LNCaP clone FGC (cell line): ENCODE measurements around the gene FAM241B.

Experiments used
- DNase-seq: peaks from one replicate; pipeline ENCODE4 v3.0.0-alpha.2; 2011; ENCODE audit warnings: low read depth
- H3K4me3 ChIP-seq: 2 replicates; pipeline ENCODE4 v1.5.1; 2011; ENCODE audit warnings: mild to moderate bottlenecking, low read depth, low read length, control low read depth
- CTCF ChIP-seq: IDR thresholded peaks from 2 replicates; pipeline ENCODE4 v1.5.1; 2012; ENCODE audit warnings: mild to moderate bottlenecking; ENCODE audit not compliant: control insufficient read depth, insufficient read depth; ENCODE audit errors: extremely low read depth

Gene FAM241B

GRCh38 chr10:69639291-69640195 is 9.5 kb downstream of the FAM241B start:
- no peak overlapping the region for H3K4me3 ChIP-seq
- DNase-seq, result no peak
- TF ChIP-seq CTCF, result peak; percentile 81

DNA sequence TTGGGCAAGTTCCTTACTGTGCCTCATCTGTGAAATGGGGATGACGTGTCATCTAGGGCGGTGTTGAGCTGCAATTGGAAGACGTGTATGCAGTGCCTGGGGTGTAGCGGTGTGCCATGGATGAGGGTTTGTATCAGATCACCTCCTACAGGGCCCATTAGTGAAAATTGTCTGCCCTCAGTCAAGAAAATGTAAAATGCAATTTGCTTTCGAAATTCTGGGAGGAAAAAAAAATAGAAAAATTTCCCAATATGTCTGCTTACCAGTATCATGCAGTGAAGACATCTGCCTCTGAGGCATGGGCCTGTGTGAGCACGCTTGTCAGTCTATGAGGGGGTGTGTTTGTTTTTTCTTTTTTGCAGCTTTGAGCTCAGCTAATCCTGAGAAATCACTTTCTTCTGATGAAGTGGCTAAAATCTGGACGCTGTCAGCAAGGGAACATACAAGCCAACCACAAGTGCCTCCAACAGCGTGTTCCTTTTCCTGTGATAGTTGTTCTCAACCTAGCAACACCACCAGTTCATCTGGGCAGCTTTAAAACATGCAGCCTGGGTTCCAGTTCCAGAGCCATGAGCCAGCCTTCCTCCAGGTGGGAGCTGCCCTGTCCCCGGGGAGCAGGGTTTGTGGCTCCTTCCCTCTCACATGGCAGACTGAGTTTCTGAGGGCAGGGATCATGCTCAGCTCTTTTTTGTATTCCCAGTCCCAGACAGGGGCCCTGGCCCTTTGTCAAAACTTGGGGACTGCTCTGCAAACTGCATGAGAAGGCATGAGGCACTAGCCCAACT is 10.3 kb downstream of the FAM241B start:
- no peak overlapping the region for H3K4me3 ChIP-seq
- no peak for DNase-seq
- TF ChIP-seq CTCF, result no peak

- no peak overlapping the region for H3K4me3 ChIP-seq
- no peak for TF ChIP-seq CTCF
- DNase-seq, result no peak
These were observed 11.4 kb downstream of the FAM241B start for GRCh38 chr10:69641261-69641980.

DNA sequence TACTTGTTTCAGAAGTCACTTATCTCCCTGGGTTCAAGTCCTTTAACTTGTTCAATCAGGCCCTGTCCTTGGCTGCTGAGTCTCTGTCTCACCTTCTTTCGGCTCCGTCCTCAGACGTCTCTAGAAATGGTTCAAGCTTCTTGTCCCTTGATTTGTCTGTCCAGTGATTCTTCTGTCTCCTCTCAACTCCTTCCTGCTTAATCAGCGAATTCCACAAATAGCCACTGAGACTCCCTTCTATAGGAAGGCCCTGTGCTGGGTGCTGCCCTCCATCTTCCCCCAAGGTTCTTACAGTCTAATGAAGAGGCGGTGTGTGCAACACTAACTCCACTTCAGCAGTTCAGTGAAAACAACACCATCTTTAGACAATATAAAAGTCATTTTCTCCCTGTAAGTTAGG is 12.7 kb downstream of the FAM241B start:
- no peak for TF ChIP-seq CTCF
- no peak overlapping the region for H3K4me3 ChIP-seq
- DNase-seq, result no peak

- TF ChIP-seq CTCF, result no peak
- H3K4me3 ChIP-seq, result no peak overlapping the region
- DNase-seq, result no peak
These were observed 14.0 kb downstream of the FAM241B start for GRCh38 chr10:69643779-69644657.
